Sigmoid colon (tissue), 7 donors: Measurements from ENCODE around the gene MAPK10. TPM values are rescaled to one million over a fixed set of nuclear protein-coding genes. Genes with fewer than 3 reads are reported as not detected.
A peak's percentile ranks its signal among the peaks of the same experiment; 100 is the strongest.

Experiments used
- DNase-seq: peaks from one replicate; pipeline ENCODE4 v3.0.0-alpha.2; 2019
- H3K27ac ChIP-seq, 4 donors: fragments of 200-600 bp; sonication (generic); one replicate each; pipeline ENCODE4 v1.5.1; 2016 to 2019; ENCODE audit warnings: mild to moderate bottlenecking in 1 of 4
- H3K27me3 ChIP-seq, 3 donors: fragments of 200-600 bp; sonication (generic); one replicate each; pipeline ENCODE4 v1.5.1; 2019; ENCODE audit warnings: mild to moderate bottlenecking in 1 of 3
- H3K36me3 ChIP-seq, 4 donors: fragments of 200-600 bp; sonication (generic); one replicate each; pipeline ENCODE4 v1.5.1; 2016 to 2019
- H3K4me1 ChIP-seq, 4 donors: fragments of 200-600 bp; sonication (generic); one replicate each; pipeline ENCODE4 v1.5.1; 2017 to 2019
- H3K4me3 ChIP-seq, 4 donors: fragments of 200-600 bp; sonication (generic); one replicate each; pipeline ENCODE4 v1.5.1; 2017 to 2019; ENCODE audit warnings: mild to moderate bottlenecking in 2 of 4, moderate library complexity in 1 of 4
- H3K9me3 ChIP-seq, 4 donors: fragments of 200-600 bp in 3 of 4; sonication (generic) in 3 of 4; one replicate each; pipeline versions ENCODE4 v1.5.1 to v1.6.1; 2013 to 2019
- EP300 ChIP-seq, 4 donors: sonication (generic); formaldehyde crosslinking; IDR thresholded peaks; one replicate each; pipeline ENCODE4 v1.6.1; 2017; ENCODE audit warnings: antibody characterized with exemption in 4 of 4
- POLR2A ChIP-seq, 2 donors: fragments of 450-650 bp; IDR thresholded peaks; one replicate each; pipeline ENCODE4 v1.6.1; 2016; ENCODE audit warnings: antibody characterized with exemption in 2 of 2, mild to moderate bottlenecking in 2 of 2, moderate library complexity in 2 of 2
- POLR2AphosphoS5 ChIP-seq, 4 donors: sonication (generic); formaldehyde crosslinking; IDR thresholded peaks; one replicate each; pipeline ENCODE4 v1.6.1; 2017; ENCODE audit warnings: antibody characterized with exemption in 4 of 4
- WGBS, 2 donors: extraction: QIAGEN DNeasy Blood & Tissue Kit; methylation state at CpG; one replicate each; pipeline ENCODE4 v1.1.7; 2013; 5-methylcytosine and 5-hydroxymethylcytosine counted together
- intact Hi-C: fragments of 100-400 bp; cut with DNase I; formaldehyde crosslinking; loops from one replicate; pipeline ENCODE4 v1.15.1; 2023
- polyA plus RNA-seq, 3 donors: library from polyadenylated mRNA; stranded (reverse); fragments of 200-250 nt; gene quantifications; one replicate each; pipeline ENCODE4 v1.2.3, GENCODE V29; 2013
- total RNA-seq, 4 donors: library from RNA; depleted of rRNA; stranded (reverse); fragments of >200 nt; gene quantifications; one replicate each; pipeline ENCODE4 v1.1.0, GENCODE V29; 2016
- TF ChIP-seq, protein P1 (sequence below), 4 experiments: fragments of 450-650 bp in 3 of 4; fragments of 200-600 bp in 1 of 4; IDR thresholded peaks; one replicate each; pipeline ENCODE4 v1.5.1; 2016 to 2019; ENCODE audit warnings: antibody characterized with exemption in 4 of 4, mild to moderate bottlenecking in 3 of 4, moderate library complexity in 2 of 4
- donor health status: healthy with polysubstance abuse.
- donor health status: Bipolar disorder and iron deficiency.
- donor health status: healthy.

MAPK10 gene
- total and polyA plus RNA-seq, 7 donors = 3.0 to 28.5 (median 24.3) TPM

DNA sequence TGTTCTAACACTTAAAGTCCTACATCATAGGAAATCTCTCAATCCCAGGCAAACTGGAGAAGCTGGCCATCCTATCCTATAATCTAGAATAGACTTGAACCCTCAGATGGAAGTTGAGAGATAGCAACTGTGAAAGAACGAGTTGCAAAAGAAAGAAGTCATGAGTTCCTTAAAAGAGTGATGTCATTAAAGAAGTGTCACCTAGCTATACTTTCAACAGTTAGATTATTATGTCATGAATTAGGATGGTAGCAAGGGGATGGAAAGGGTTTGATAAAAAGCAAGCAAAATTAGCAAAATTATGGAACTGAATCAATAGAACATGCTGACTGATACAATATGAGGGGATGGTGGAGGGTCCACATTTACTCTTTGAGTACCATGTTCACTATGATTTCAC, 7.1 kb upstream of the MAPK10 start:
- Histone ChIP-seq H3K4me1 (no peaks in the 10 kb centered on the region), H3K27me3 (no peaks in the 10 kb centered on the region), H3K4me3 (no peak overlapping the region), H3K27ac (no peak overlapping the region), H3K36me3 (no peaks in the 10 kb centered on the region), H3K9me3 (no peaks in the 10 kb centered on the region)
- DNase-seq = no peak
- intact Hi-C loops = no loop called here
- 75 to 86% methylated on average over 1 of the region's 1 CpG for WGBS, 2 donors
- no peak for TF ChIP-seq EP300 (IDR thresholded peaks at IDR 0.05)
- TF ChIP-seq POLR2AphosphoS5 (IDR thresholded peaks at IDR 0.05) = no peak
- TF ChIP-seq, protein P1, sequence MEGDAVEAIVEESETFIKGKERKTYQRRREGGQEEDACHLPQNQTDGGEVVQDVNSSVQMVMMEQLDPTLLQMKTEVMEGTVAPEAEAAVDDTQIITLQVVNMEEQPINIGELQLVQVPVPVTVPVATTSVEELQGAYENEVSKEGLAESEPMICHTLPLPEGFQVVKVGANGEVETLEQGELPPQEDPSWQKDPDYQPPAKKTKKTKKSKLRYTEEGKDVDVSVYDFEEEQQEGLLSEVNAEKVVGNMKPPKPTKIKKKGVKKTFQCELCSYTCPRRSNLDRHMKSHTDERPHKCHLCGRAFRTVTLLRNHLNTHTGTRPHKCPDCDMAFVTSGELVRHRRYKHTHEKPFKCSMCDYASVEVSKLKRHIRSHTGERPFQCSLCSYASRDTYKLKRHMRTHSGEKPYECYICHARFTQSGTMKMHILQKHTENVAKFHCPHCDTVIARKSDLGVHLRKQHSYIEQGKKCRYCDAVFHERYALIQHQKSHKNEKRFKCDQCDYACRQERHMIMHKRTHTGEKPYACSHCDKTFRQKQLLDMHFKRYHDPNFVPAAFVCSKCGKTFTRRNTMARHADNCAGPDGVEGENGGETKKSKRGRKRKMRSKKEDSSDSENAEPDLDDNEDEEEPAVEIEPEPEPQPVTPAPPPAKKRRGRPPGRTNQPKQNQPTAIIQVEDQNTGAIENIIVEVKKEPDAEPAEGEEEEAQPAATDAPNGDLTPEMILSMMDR (IDR thresholded peaks at IDR 0.05) = no peak
- TF ChIP-seq POLR2A (IDR thresholded peaks at IDR 0.05) = no peak

GRCh38 chr4:86362510-86362909, 2.7 kb upstream of the MAPK10 start:
- H3K4me1 ChIP-seq = peaks cover 0 to 17% (median 0%) of the 10 kb centered on the region in 4 donors
- intact Hi-C loops = no loop called here

DNA sequence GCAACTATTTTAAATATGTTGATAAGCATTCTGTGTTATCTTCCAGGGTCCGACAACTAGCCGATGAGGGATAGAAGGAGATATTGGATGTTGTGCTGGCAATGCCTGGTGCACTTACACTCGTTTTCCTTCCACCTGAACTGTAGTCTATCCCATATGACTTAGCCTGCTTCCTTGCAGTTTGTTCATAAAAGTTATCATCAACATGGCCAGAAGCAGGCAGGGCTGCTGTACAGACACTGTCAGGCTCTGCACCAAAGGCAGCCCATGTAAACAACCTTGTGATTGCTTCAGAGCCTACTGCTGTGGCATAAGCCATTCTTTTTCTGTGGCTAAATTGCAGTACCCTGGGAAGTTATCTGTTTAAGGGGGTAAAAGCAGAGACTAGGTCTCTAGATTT, 1.6 kb downstream of the MAPK10 start:
- Histone ChIP-seq H3K36me3 (no peaks in the 10 kb centered on the region), H3K27me3 (no peaks in the 10 kb centered on the region), H3K4me3 (peak overlapping the region in 2 of 4 donors; percentile 1 to 23), H3K9me3 (no peaks in the 10 kb centered on the region), H3K27ac (no peak overlapping the region), H3K4me1 (peaks cover 0 to 17% (median 0%) of the 10 kb centered on the region in 4 donors)
- no peak for DNase-seq
- WGBS, 2 donors = 72 to 85% methylated on average over 3 of the region's 3 CpGs
- TF ChIP-seq POLR2A (IDR thresholded peaks at IDR 0.05) (no peak), POLR2AphosphoS5 (IDR thresholded peaks at IDR 0.05) (no peak), EP300 (IDR thresholded peaks at IDR 0.05) (no peak)
- TF ChIP-seq, protein P1 (IDR thresholded peaks at IDR 0.05) = no peak
- intact Hi-C loops = no loop called here

More at GRCh38 chr4:86362510-86362909, 2.7 kb upstream of the MAPK10 start:
- no peak for TF ChIP-seq POLR2A (IDR thresholded peaks at IDR 0.05)
- TF ChIP-seq, protein P1 (IDR thresholded peaks at IDR 0.05) = no peak
- TF ChIP-seq EP300 (IDR thresholded peaks at IDR 0.05) = no peak
- TF ChIP-seq POLR2AphosphoS5 (IDR thresholded peaks at IDR 0.05) = no peak
- no peak for DNase-seq
- Histone ChIP-seq H3K36me3 (no peaks in the 10 kb centered on the region), H3K4me3 (no peak overlapping the region), H3K9me3 (no peaks in the 10 kb centered on the region), H3K27me3 (no peaks in the 10 kb centered on the region), H3K27ac (no peak overlapping the region)

- Histone ChIP-seq H3K9me3 (no peaks in the 10 kb centered on the region), H3K27ac (no peak overlapping the region), H3K36me3 (no peaks in the 10 kb centered on the region), H3K27me3 (no peaks in the 10 kb centered on the region), H3K4me3 (no peak overlapping the region), H3K4me1 (peaks cover 0 to 17% (median 0%) of the 10 kb centered on the region in 4 donors)
- intact Hi-C loops = no loop called here
- WGBS, 2 donors = 12 to 27% methylated on average over 1 of the region's 1 CpG
- TF ChIP-seq POLR2AphosphoS5 (IDR thresholded peaks at IDR 0.05) = no peak
- TF ChIP-seq, protein P1 (IDR thresholded peaks at IDR 0.05) = no peak
- no peak for TF ChIP-seq POLR2A (IDR thresholded peaks at IDR 0.05)
- no peak for TF ChIP-seq EP300 (IDR thresholded peaks at IDR 0.05)
- DNase-seq = no peak
Measured at GRCh38 chr4:86357608-86358007, 2.2 kb downstream of the MAPK10 start.
